Chondrocyte (in vitro differentiated cells): ENCODE results near the gene MT1B. TPM values are rescaled to one million over a fixed set of nuclear protein-coding genes. Genes with fewer than 3 reads are reported as not detected.
A peak's percentile ranks its signal among the peaks of the same experiment; 100 is the strongest.

Source experiments
- DNase-seq: peaks from one replicate; pipeline ENCODE4 v3.0.0; 2021; ENCODE audit warnings: mixed read lengths, low spot score
- H3K27ac Mint-ChIP-seq: one replicate; pipeline ENCODE4 v1.8.0; 2021; ENCODE audit warnings: mild to moderate bottlenecking, moderate library complexity, mixed read lengths; ENCODE audit not compliant: unreplicated experiment
- H3K27me3 Mint-ChIP-seq: 2 replicates; pipeline ENCODE4 v1.8.0; 2021; ENCODE audit warnings: low read depth, mixed read lengths
- H3K36me3 Mint-ChIP-seq: 2 replicates; pipeline ENCODE4 v1.8.0; 2021; ENCODE audit warnings: low read depth, mixed read lengths
- H3K4me1 Mint-ChIP-seq: 2 replicates; pipeline ENCODE4 v1.8.0; 2021; ENCODE audit warnings: low read depth, mild to moderate bottlenecking, mixed read lengths
- H3K4me3 Mint-ChIP-seq: one replicate; pipeline ENCODE4 v1.8.0; 2021; ENCODE audit warnings: mild to moderate bottlenecking, moderate library complexity, mixed read lengths; ENCODE audit not compliant: unreplicated experiment
- H3K9me3 Mint-ChIP-seq: 2 replicates; pipeline ENCODE4 v1.8.0; 2021; ENCODE audit warnings: low read depth, mixed read lengths
- CTCF ChIP-seq: fragments of 200-600 bp; sonication (generic); IDR thresholded peaks from 2 replicates; pipeline ENCODE4 v1.5.0; 2021; ENCODE audit warnings: antibody characterized with exemption, mild to moderate bottlenecking, moderate library complexity
- total RNA-seq: library from RNA; stranded (reverse); gene quantifications from 3 replicates; pipeline ENCODE4 v1.2.1, GENCODE V29; 2021

Gene MT1B
- total RNA-seq, 1 donor from 2014 or later, result not detected

DNA sequence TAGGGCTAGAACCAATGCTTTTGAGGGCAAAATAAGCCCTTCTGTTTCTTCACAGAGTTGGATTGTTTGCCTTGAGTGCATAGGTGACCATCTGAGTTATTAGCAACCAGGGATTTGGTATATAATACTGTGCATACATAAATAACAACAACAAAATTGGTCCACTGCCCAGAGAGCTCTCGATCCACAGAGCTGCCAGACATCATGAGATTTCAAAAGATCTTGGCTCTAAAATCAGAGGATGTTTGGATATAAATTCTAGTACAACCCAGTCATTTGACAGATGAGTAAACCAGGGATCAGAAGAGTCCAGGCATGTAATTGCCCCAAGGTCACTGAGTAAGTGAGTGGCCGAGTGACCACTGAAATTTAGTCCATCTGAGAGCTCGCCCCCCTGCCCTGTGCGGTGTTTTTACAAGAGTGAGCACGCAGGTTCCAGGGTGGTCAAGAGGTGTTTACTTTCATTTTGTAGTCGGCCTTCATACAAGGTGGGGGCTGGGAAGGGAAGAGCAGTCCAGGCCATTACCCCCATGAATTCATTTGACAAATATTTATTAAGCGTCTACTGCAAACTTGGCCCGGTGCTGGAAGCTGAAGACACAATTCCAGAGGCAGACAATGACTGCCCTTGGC, 45.1 kb upstream of the MT1B start:
- TF ChIP-seq CTCF, result no peak
- Mint-ChIP-seq H3K4me1 (peaks cover 59% of the 10 kb centered on the region), H3K27ac (peak overlapping the region; percentile 96), H3K9me3 (no peaks in the 10 kb centered on the region), H3K36me3 (no peaks in the 10 kb centered on the region), H3K4me3 (peak overlapping the region; percentile 27), H3K27me3 (no peaks in the 10 kb centered on the region)
- no peak for DNase-seq

DNA sequence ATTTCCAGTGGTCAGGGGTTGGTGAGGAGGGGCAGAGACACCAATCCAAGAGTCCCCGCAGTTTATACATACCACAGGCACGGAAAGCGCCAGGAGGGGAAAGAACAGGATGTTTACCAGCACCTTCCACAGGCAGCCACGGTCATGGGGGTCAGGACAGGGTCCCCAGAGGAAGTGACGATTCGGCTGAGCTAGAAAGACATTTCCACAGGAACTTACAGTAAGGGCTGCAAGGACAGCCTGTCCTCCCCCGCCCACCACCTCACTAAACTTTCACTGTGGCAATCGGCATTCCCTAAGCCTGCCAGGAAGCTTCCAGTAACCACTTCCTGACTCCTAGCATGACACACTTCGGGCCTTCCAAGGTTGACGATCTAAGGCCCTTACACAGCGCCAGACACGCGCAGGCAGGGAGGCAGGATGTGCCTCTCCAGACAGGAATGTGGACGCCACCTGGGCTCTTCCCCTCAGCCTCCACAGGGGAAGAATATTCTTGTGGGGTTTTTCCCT, 44.5 kb upstream of the MT1B start:
- DNase-seq, result no peak
- no peak for TF ChIP-seq CTCF
- no peaks in the 10 kb centered on the region for H3K36me3 Mint-ChIP-seq
- H3K4me3 Mint-ChIP-seq, result peak overlapping the region; percentile 27
- H3K27ac Mint-ChIP-seq, result peak overlapping the region; percentile 96
- H3K4me1 Mint-ChIP-seq, result peaks cover 59% of the 10 kb centered on the region
- no peaks in the 10 kb centered on the region for H3K27me3 Mint-ChIP-seq
- no peaks in the 10 kb centered on the region for H3K9me3 Mint-ChIP-seq

DNA sequence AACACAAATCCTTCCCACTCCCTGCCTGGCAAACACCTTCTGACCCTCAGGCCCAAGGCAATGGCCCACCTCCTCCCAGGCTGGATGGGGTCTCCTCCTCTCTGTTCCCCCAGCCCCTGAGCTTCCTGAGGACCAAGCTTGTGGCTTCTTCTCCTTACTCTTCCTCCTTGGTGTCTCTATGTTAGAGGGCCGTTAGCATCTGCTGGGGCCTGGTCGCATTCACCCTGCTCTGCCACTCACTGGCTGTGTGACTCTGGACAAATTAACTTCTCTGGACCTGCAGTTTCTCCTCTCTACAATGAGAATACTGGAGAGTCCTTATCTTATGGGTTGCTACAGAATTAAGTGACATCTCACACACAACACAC, 44.0 kb upstream of the MT1B start:
- Mint-ChIP-seq H3K27ac (peak overlapping the region; percentile 96), H3K4me1 (peaks cover 62% of the 10 kb centered on the region)

GRCh38 chr16:56608043-56608875, 43.4 kb upstream of the MT1B start, which contains the start of gene MT2A:
Gene MT2A (plus strand): TSS chr16:56608584. CDS start chr16:56608656, 72 bp downstream.
- Mint-ChIP-seq H3K27ac (peak within 1 kb of the TSS; percentile 98), H3K36me3 (no peaks in the 10 kb centered on the region), H3K27me3 (no peaks in the 10 kb centered on the region), H3K9me3 (no peaks in the 10 kb centered on the region), H3K4me1 (peaks cover 63% of the 10 kb centered on the region), H3K4me3 (peak within 1 kb of the TSS; percentile 76)
- DNase-seq, result peak; percentile 97
- no peak for TF ChIP-seq CTCF

More for the DNA sequence above, 44.0 kb upstream of the MT1B start:
- no peak for TF ChIP-seq CTCF
- Mint-ChIP-seq H3K9me3 (no peaks in the 10 kb centered on the region), H3K36me3 (no peaks in the 10 kb centered on the region), H3K4me3 (peak overlapping the region; percentile 27), H3K27me3 (no peaks in the 10 kb centered on the region)
- DNase-seq, result no peak

GRCh38 chr16:56608876-56609462, 42.7 kb upstream of the MT1B start:
- peak; percentile 12 for TF ChIP-seq CTCF
- Mint-ChIP-seq H3K27ac (peak overlapping the region; percentile 98), H3K9me3 (no peaks in the 10 kb centered on the region), H3K27me3 (no peaks in the 10 kb centered on the region), H3K4me3 (peak overlapping the region; percentile 76), H3K4me1 (peaks cover 67% of the 10 kb centered on the region), H3K36me3 (no peaks in the 10 kb centered on the region)
- DNase-seq, result no peak
